Sigmoid colon (tissue), 4 donors: ENCODE data around the gene RGS8.

ENCODE experiments used
- EP300 ChIP-seq, 4 donors: sonication (generic); formaldehyde crosslinking; IDR thresholded peaks; one replicate each; pipeline ENCODE4 v1.6.1; 2017; ENCODE audit warnings: antibody characterized with exemption in 4 of 4
- TF ChIP-seq, protein P1 (sequence below), 4 experiments: fragments of 450-650 bp in 3 of 4; fragments of 200-600 bp in 1 of 4; IDR thresholded peaks; one replicate each; pipeline ENCODE4 v1.5.1; 2016 to 2019; ENCODE audit warnings: antibody characterized with exemption in 4 of 4, mild to moderate bottlenecking in 3 of 4, moderate library complexity in 2 of 4

DNA sequence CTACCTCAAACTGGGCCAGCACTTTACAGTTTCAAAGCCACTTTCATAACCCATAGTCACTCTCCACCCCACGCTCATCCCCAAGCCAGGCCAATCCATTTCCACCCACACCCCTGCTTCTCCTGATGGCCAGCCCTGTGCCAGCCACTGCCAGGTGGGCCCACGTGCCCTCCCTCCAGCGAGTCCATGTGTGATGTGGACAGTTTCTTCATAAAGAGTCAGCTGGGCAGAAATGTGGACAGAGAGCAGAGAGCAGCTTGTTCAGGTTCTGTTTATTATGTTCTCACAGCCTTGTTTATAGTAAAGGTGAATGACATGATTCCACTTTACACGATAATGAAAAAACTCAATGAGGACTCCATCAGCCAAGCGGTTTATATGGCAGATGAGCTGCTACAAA lies 42.8 kb downstream of the RGS8 start:
- TF ChIP-seq EP300 (IDR thresholded peaks at IDR 0.05): no peak
- TF ChIP-seq, protein P1, sequence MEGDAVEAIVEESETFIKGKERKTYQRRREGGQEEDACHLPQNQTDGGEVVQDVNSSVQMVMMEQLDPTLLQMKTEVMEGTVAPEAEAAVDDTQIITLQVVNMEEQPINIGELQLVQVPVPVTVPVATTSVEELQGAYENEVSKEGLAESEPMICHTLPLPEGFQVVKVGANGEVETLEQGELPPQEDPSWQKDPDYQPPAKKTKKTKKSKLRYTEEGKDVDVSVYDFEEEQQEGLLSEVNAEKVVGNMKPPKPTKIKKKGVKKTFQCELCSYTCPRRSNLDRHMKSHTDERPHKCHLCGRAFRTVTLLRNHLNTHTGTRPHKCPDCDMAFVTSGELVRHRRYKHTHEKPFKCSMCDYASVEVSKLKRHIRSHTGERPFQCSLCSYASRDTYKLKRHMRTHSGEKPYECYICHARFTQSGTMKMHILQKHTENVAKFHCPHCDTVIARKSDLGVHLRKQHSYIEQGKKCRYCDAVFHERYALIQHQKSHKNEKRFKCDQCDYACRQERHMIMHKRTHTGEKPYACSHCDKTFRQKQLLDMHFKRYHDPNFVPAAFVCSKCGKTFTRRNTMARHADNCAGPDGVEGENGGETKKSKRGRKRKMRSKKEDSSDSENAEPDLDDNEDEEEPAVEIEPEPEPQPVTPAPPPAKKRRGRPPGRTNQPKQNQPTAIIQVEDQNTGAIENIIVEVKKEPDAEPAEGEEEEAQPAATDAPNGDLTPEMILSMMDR (IDR thresholded peaks at IDR 0.05): no peak
